Loucy (cell line): Measurements from ENCODE around the gene ZCCHC2.

Source experiments
- CTCF ChIP-seq: fragments of 200-600 bp; sonication (generic); conservative IDR thresholded peaks from 2 replicates; pipeline ENCODE4 v1.5.1; 2014; ENCODE audit warnings: mild to moderate bottlenecking, antibody characterized with exemption, low read length
- EZH2phosphoT487 ChIP-seq: fragments of 200-600 bp; IDR thresholded peaks from 2 replicates; pipeline ENCODE4 v1.6.1; 2018; ENCODE audit warnings: antibody characterized with exemption, mild to moderate bottlenecking, moderate library complexity, borderline replicate concordance

- TF ChIP-seq CTCF (no peak), EZH2phosphoT487 (no peak)
These were observed 35.3 kb downstream of the ZCCHC2 start for GRCh38 chr18:62558015-62558663.
